ENCODE data around the gene NTSR1.

Gene NTSR1

GRCh38 chr20:62770111-62770910, 61.7 kb downstream of the NTSR1 start:
- DNase-seq (ENCODE audit: insufficient read length, low spot score) (no peak), FAIRE-seq (no peak)
- no peak for TF ChIP-seq CTCF (IDR thresholded peaks at IDR 0.05; ENCODE audit: insufficient read depth, missing control alignments)

GRCh38 chr20:62770916-62771315, 62.3 kb downstream of the NTSR1 start:
- no peak for FAIRE-seq
- TF ChIP-seq CTCF (IDR thresholded peaks at IDR 0.05; ENCODE audit: insufficient read depth, missing control alignments), result no peak
- DNase-seq (ENCODE audit: insufficient read length, low spot score), result no peak

GRCh38 chr20:62771396-62772102, 62.9 kb downstream of the NTSR1 start:
- FAIRE-seq (no peak), DNase-seq (ENCODE audit: insufficient read length, low spot score) (no peak)
- TF ChIP-seq CTCF (IDR thresholded peaks at IDR 0.05; ENCODE audit: insufficient read depth, missing control alignments), result no peak

GRCh38 chr20:62772103-62772611, 63.5 kb downstream of the NTSR1 start:
- FAIRE-seq (no peak), DNase-seq (ENCODE audit: insufficient read length, low spot score) (no peak)
- TF ChIP-seq CTCF (IDR thresholded peaks at IDR 0.05; ENCODE audit: insufficient read depth, missing control alignments), result no peak

- TF ChIP-seq CTCF (IDR thresholded peaks at IDR 0.05; ENCODE audit: insufficient read depth, missing control alignments), result no peak
- FAIRE-seq (no peak), DNase-seq (ENCODE audit: insufficient read length, low spot score) (no peak)
Measured at GRCh38 chr20:62772619-62772989, 64.0 kb downstream of the NTSR1 start.

- FAIRE-seq (no peak), DNase-seq (ENCODE audit: insufficient read length, low spot score) (no peak)
- TF ChIP-seq CTCF (IDR thresholded peaks at IDR 0.05; ENCODE audit: insufficient read depth, missing control alignments), result no peak
Measured at GRCh38 chr20:62772990-62773844, 64.6 kb downstream of the NTSR1 start.

Data from D721Med (cell line).